H1 (cell line): Measurements from ENCODE around the gene UBE2E3. TPM values are rescaled to one million over a fixed set of nuclear protein-coding genes. Genes with fewer than 3 reads are reported as not detected.

Experiments used
- CTCF ChIA-PET: fragments of 300-600 bp; sonication (Branson Sonifier 250); formaldehyde crosslinking; loops from one replicate; lab custom pipeline; 2021; ENCODE audit not compliant: partially characterized antibody; lab: Charles Lee
- POLR2A ChIA-PET: fragments of 300-600 bp; sonication (Branson Sonifier 250); formaldehyde crosslinking; loops from one replicate; lab custom pipeline; 2021; ENCODE audit warnings: inconsistent platforms; ENCODE audit not compliant: partially characterized antibody; lab: Charles Lee
- DNase-seq, 2 experiments: peaks; one replicate each; pipeline versions ENCODE4 v3.0.0 to v3.0.0-alpha.2; 2010 to 2022; ENCODE audit warnings: low spot score in 2 of 2, low read depth in 1 of 2, mixed read lengths in 1 of 2
- FAIRE-seq: peaks from 2 replicates; lab custom pipeline; 2011; peaks lifted over from hg19 to GRCh38; lab: Jason Lieb, UNC
- H2AFZ ChIP-seq: 2 replicates; pipeline ENCODE4 v1.8.1; 2012; ENCODE audit warnings: low read length, inconsistent platforms
- H2AK5ac ChIP-seq: 2 replicates; pipeline ENCODE4 v1.6.1; 2013; ENCODE audit warnings: low read depth, low read length
- H2BK120ac ChIP-seq: replicated peaks from 2 replicates; pipeline ENCODE3; 2013; ENCODE audit warnings: low read depth, low read length, inconsistent platforms
- H2BK12ac ChIP-seq: 2 replicates; pipeline ENCODE4 v1.6.1; 2013; ENCODE audit warnings: low read depth, low read length
- H2BK15ac ChIP-seq: 2 replicates; pipeline ENCODE4 v1.6.1; 2013; ENCODE audit warnings: low read length
- H2BK20ac ChIP-seq: 2 replicates; pipeline ENCODE4 v1.6.1; 2013; ENCODE audit warnings: low read length
- H2BK5ac ChIP-seq: 2 replicates; pipeline ENCODE4 v1.6.1; 2013; ENCODE audit warnings: low read depth, low read length
- H3K14ac ChIP-seq: 2 replicates; pipeline ENCODE4 v1.6.1; 2013; ENCODE audit warnings: inconsistent platforms; ENCODE audit not compliant: insufficient read length
- H3K18ac ChIP-seq: 2 replicates; pipeline ENCODE4 v1.6.1; 2013; ENCODE audit warnings: low read length; ENCODE audit errors: extremely low read depth
- H3K23ac ChIP-seq: 2 replicates; pipeline ENCODE4 v1.6.1; 2013; ENCODE audit warnings: inconsistent platforms; ENCODE audit not compliant: insufficient read length
- H3K23me2 ChIP-seq: 2 replicates; pipeline ENCODE4 v1.6.1; 2013; ENCODE audit warnings: low read depth, low read length
- H3K27ac ChIP-seq: 2 replicates; pipeline ENCODE4 v1.6.1; 2011; ENCODE audit warnings: low read depth, low read length, inconsistent platforms
- H3K27me3 ChIP-seq, 4 experiments: replicated peaks in 1 of 4; 1 replicate in 1 of 4; 2 replicates in 3 of 4; pipeline versions ENCODE4 v1.6.1 to v1.8.1; 2011 to 2013; ENCODE audit warnings: low read length in 3 of 4, mild to moderate bottlenecking in 3 of 4, inconsistent platforms in 2 of 4, mixed read lengths in 2 of 4, moderate library complexity in 1 of 4; ENCODE audit not compliant: control insufficient read depth in 3 of 4, insufficient read depth in 3 of 4; ENCODE audit errors: extremely low read depth in 1 of 4
- H3K36me3 ChIP-seq, 4 experiments: 2 replicates each; pipeline versions ENCODE4 v1.6.1 to v1.8.1; 2011 to 2013; ENCODE audit warnings: mild to moderate bottlenecking in 4 of 4, low read length in 3 of 4, moderate library complexity in 2 of 4, control low read depth in 1 of 4, inconsistent platforms in 1 of 4; ENCODE audit not compliant: insufficient read depth in 4 of 4, control insufficient read depth in 2 of 4
- H3K4ac ChIP-seq: replicated peaks from 2 replicates; pipeline ENCODE3; 2013; ENCODE audit warnings: low read length, low read depth, mixed read lengths, inconsistent platforms; ENCODE audit not compliant: insufficient read length
- H3K4me1 ChIP-seq, 4 experiments: replicated peaks in 1 of 4; 1 replicate in 1 of 4; 2 replicates in 3 of 4; pipeline versions ENCODE4 v1.6.1 to v1.8.1; 2011 to 2013; ENCODE audit warnings: low read length in 3 of 4, inconsistent platforms in 2 of 4, mixed read lengths in 1 of 4; ENCODE audit not compliant: insufficient read depth in 4 of 4, control insufficient read depth in 3 of 4
- H3K4me2 ChIP-seq, 2 experiments: 2 replicates each; pipeline versions ENCODE4 v1.6.1 to v1.8.1; 2011 to 2013; ENCODE audit warnings: low read depth in 2 of 2, low read length in 2 of 2, control low read depth in 1 of 2, inconsistent platforms in 1 of 2, mild to moderate bottlenecking in 1 of 2; ENCODE audit not compliant: insufficient read depth in 1 of 2
- H3K4me3 ChIP-seq, 4 experiments: fragments of 200-600, 300-600 bp in 1 of 4; sonication (generic), shearing (Covaris generic), sonication (Bioruptor Twin) in 1 of 4; 2 replicates each; pipeline versions ENCODE4 v1.5.1 to v1.8.1; 2011 to 2016; ENCODE audit warnings: low read length in 4 of 4, low read depth in 3 of 4, control low read depth in 2 of 4, inconsistent platforms in 2 of 4, mild to moderate bottlenecking in 2 of 4, mixed read lengths in 1 of 4, moderate library complexity in 1 of 4; ENCODE audit not compliant: insufficient read depth in 2 of 4; ENCODE audit errors: extremely low read depth in 1 of 4
- H3K56ac ChIP-seq: replicated peaks from 2 replicates; pipeline ENCODE3; 2013; ENCODE audit warnings: low read depth, mild to moderate bottlenecking, mixed read lengths, low read length, inconsistent platforms; ENCODE audit not compliant: insufficient read length
- H3K79me1 ChIP-seq: 2 replicates; pipeline ENCODE4 v1.6.1; 2013; ENCODE audit warnings: low read depth, low read length, control low read depth
- H3K79me2 ChIP-seq, 2 experiments: 2 replicates each; pipeline versions ENCODE4 v1.6.1 to v1.8.1; 2012 to 2013; ENCODE audit warnings: low read length in 2 of 2, mild to moderate bottlenecking in 2 of 2, inconsistent platforms in 1 of 2; ENCODE audit not compliant: insufficient read depth in 2 of 2, control insufficient read depth in 1 of 2
- H3K9ac ChIP-seq, 4 experiments: replicated peaks in 1 of 4; 1 replicate in 1 of 4; 2 replicates in 3 of 4; pipeline versions ENCODE4 v1.6.1 to v1.8.1; 2011 to 2013; ENCODE audit warnings: low read depth in 3 of 4, low read length in 3 of 4, control low read depth in 2 of 4, mild to moderate bottlenecking in 2 of 4, moderate library complexity in 2 of 4, inconsistent platforms in 1 of 4; ENCODE audit errors: extremely low read depth in 1 of 4
- H3K9me3 ChIP-seq, 2 experiments: 2 replicates each; pipeline versions ENCODE4 v1.6.1 to v1.8.1; 2012 to 2013; ENCODE audit warnings: mild to moderate bottlenecking in 2 of 2, moderate library complexity in 2 of 2, control low read depth in 1 of 2, inconsistent platforms in 1 of 2, low read depth in 1 of 2, low read length in 1 of 2, mixed read lengths in 1 of 2; ENCODE audit not compliant: insufficient read depth in 2 of 2
- H4K20me1 ChIP-seq, 2 experiments: replicated peaks in 1 of 2; 2 replicates each; pipeline versions ENCODE3 to v1.8.1; 2011 to 2013; ENCODE audit warnings: inconsistent platforms in 2 of 2, low read length in 2 of 2, mild to moderate bottlenecking in 1 of 2; ENCODE audit not compliant: insufficient read depth in 2 of 2, control insufficient read depth in 1 of 2
- H4K5ac ChIP-seq: 2 replicates; pipeline ENCODE4 v1.6.1; 2013; ENCODE audit warnings: low read length, low read depth, mixed read lengths, inconsistent platforms; ENCODE audit not compliant: insufficient read length
- H4K8ac ChIP-seq: 2 replicates; pipeline ENCODE4 v1.8.0; 2013; ENCODE audit warnings: mild to moderate bottlenecking, moderate library complexity, low read length, inconsistent platforms; ENCODE audit not compliant: insufficient read depth; ENCODE audit errors: extremely low read depth
- H4K91ac ChIP-seq: replicated peaks from 2 replicates; pipeline ENCODE3; 2013; ENCODE audit warnings: low read length, mixed read lengths, inconsistent platforms; ENCODE audit not compliant: insufficient read length
- ASH2L ChIP-seq: fragments of 200-600, 300-600 bp; sonication (generic); IDR thresholded peaks from one replicate; pipeline ENCODE4 v1.7.1; 2017; ENCODE audit warnings: low read length
- BCL11A ChIP-seq, 2 experiments: IDR thresholded peaks; one replicate each; pipeline ENCODE4 v1.6.1; 2011; ENCODE audit warnings: low read depth in 2 of 2, low read length in 2 of 2, mild to moderate bottlenecking in 2 of 2
- HDAC2 ChIP-seq, 2 experiments: fragments of 300-600 bp in 1 of 2; sonication (generic) in 1 of 2; IDR thresholded peaks; 2 replicates each; pipeline ENCODE4 v1.6.1; 2011 to 2012; ENCODE audit warnings: low read depth in 2 of 2, low read length in 2 of 2, mild to moderate bottlenecking in 2 of 2, moderate library complexity in 2 of 2, borderline replicate concordance in 1 of 2, inconsistent platforms in 1 of 2
- JUND ChIP-seq: IDR thresholded peaks from 2 replicates; pipeline ENCODE4 v1.6.1; 2011; ENCODE audit warnings: mild to moderate bottlenecking, improper control_type of control experiment, low read length
- NRF1 ChIP-seq: IDR thresholded peaks from 2 replicates; pipeline ENCODE4 v1.6.1; 2011; ENCODE audit warnings: mild to moderate bottlenecking, low read depth, low read length, improper control_type of control experiment
- POLR2A ChIP-seq, 2 experiments: IDR thresholded peaks; 1 replicate in 1 of 2; 2 replicates in 1 of 2; pipeline ENCODE4 v1.6.1; 2011; ENCODE audit warnings: low read depth in 2 of 2, low read length in 2 of 2, mild to moderate bottlenecking in 2 of 2; ENCODE audit errors: control extremely low read depth in 1 of 2
- RXRA ChIP-seq: IDR thresholded peaks from 2 replicates; pipeline ENCODE4 v1.6.1; 2011; ENCODE audit warnings: low read depth, mild to moderate bottlenecking, low read length, moderate library complexity; ENCODE audit not compliant: insufficient read depth
- SAP30 ChIP-seq: fragments of 300-600 bp; sonication (generic); IDR thresholded peaks from 2 replicates; pipeline ENCODE4 v1.7.1; 2012; ENCODE audit warnings: low read length, moderate library complexity, mild to moderate bottlenecking, inconsistent platforms; ENCODE audit not compliant: insufficient read depth, insufficient replicate concordance
- SIN3A ChIP-seq, 2 experiments: IDR thresholded peaks in 1 of 2; conservative IDR thresholded peaks in 1 of 2; 2 replicates each; pipeline ENCODE4 v1.6.1; 2011 to 2012; ENCODE audit warnings: low read length in 2 of 2, improper control_type of control experiment in 1 of 2, low read depth in 1 of 2, mild to moderate bottlenecking in 1 of 2
- WGBS, 2 experiments: shearing (Covaris generic) in 1 of 2; methylation state at CpG; one replicate each; pipeline versions ENCODE4 v1.1.6 to v1.1.7; 2013 to 2015; ENCODE audit warnings: low lambda C conversion rate in 2 of 2, mixed read lengths in 2 of 2, inconsistent platforms in 1 of 2, low coverage in 1 of 2, missing lambda C conversion rate in 1 of 2; ENCODE audit not compliant: insufficient replicate concordance in 2 of 2, insufficient coverage in 1 of 2, insufficient read length in 1 of 2; ENCODE audit errors: extremely low coverage in 1 of 2, missing lambda C conversion rate in 1 of 2; 5-methylcytosine and 5-hydroxymethylcytosine counted together
- polyA plus RNA-seq, 7 experiments: library from polyadenylated mRNA; depleted of rRNA in 3 of 7; stranded (reverse) in 5 of 7; unstranded in 2 of 7; fragments of >200 nt in 5 of 7; fragments of 200-250 nt in 2 of 7; gene quantifications; 1 replicate in 5 of 7; 2 replicates in 1 of 7; 4 replicates in 1 of 7; pipeline versions ENCODE4 v1.2.1 to v1.2.3, GENCODE V29; 2011 to 2013; ENCODE audit warnings: missing spikeins in 2 of 7, mixed read lengths in 2 of 7
- total RNA-seq: library from RNA; stranded (reverse); fragmentation: NEBNext Ultra II Directional; extraction: Animal tissue kit (Norgen Biotek cat#: 25700); gene quantifications from 2 replicates; pipeline ENCODE4 v1.2.1, GENCODE V29; 2021
- TF ChIP-seq, protein P1 (sequence below): IDR thresholded peaks from 2 replicates; pipeline ENCODE4 v1.6.1; 2012; ENCODE audit warnings: inconsistent platforms
- TF ChIP-seq, protein P2 (sequence below): IDR thresholded peaks from 2 replicates; pipeline ENCODE4 v1.6.1; 2012; ENCODE audit warnings: inconsistent platforms
- TF ChIP-seq, protein P3 (sequence below): IDR thresholded peaks from 2 replicates; pipeline ENCODE4 v1.6.1; 2012; ENCODE audit warnings: low read length, inconsistent platforms

The UBE2E3 gene
- total and polyA plus RNA-seq, 2 of the 8 experiments (the other 6 are each of a cell fraction or from before 2014, with no cell fraction given): 106 to 132 TPM

DNA sequence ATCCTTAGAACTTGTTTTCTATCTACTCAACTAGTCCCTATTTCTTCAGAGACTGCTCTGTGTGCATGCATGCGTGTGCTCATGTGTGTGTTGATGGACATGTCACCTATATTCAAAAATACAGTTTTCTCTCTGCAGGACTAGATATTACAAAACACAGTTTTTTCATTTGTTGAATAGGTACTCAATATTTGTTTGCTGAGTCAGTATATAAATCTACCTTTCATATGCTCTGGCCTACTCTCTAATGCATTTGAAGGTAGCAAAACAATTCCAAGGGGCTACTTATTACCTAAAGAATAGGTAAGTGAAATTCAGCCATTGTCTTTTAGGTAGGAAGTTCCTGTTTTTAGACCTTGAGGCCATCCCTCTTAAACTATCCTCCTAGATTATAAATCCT lies 8.6 kb upstream of the UBE2E3 start:
- Histone ChIP-seq H2BK20ac (no peak overlapping the region), H3K4me3 (no peak overlapping the region), H4K8ac (no peak overlapping the region), H2BK15ac (no peak overlapping the region), H3K4me1 (no peaks in the 10 kb centered on the region), H3K56ac (no peak overlapping the region), H3K4ac (no peak overlapping the region), H3K23ac (no peak overlapping the region), H2AK5ac (no peak overlapping the region), H3K79me1 (no peaks in the 10 kb centered on the region), H3K4me2 (no peak overlapping the region), H3K27ac (no peak overlapping the region), H2BK12ac (no peak overlapping the region), H3K79me2 (no peaks in the 10 kb centered on the region), H2BK120ac (no peak overlapping the region), H2AFZ (no peak overlapping the region), H3K27me3 (no peaks in the 10 kb centered on the region), H4K20me1 (no peaks in the 10 kb centered on the region), H3K9ac (no peak overlapping the region), H3K18ac (no peak overlapping the region), H4K5ac (no peak overlapping the region), H3K9me3 (no peaks in the 10 kb centered on the region), H3K23me2 (no peaks in the 10 kb centered on the region), H2BK5ac (no peak overlapping the region), H3K14ac (no peak overlapping the region), H4K91ac (no peak overlapping the region), H3K36me3 (no peaks in the 10 kb centered on the region)
- DNase-seq (no peak), FAIRE-seq (no peak)
- 97% methylated on average over 1 of the region's 1 CpG; no CpG with 5 or more reads in 1 of the 2 experiments for WGBS, 2 experiments
- ChIA-PET POLR2A (no interaction called here), CTCF (no interaction called here)
- TF ChIP-seq NRF1: no peak
- TF ChIP-seq ASH2L: no peak
- TF ChIP-seq, protein P1, sequence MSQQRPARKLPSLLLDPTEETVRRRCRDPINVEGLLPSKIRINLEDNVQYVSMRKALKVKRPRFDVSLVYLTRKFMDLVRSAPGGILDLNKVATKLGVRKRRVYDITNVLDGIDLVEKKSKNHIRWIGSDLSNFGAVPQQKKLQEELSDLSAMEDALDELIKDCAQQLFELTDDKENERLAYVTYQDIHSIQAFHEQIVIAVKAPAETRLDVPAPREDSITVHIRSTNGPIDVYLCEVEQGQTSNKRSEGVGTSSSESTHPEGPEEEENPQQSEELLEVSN: no peak
- TF ChIP-seq SIN3A (conservative IDR thresholded peaks at IDR 0.05 in 1 of 2, IDR thresholded peaks at IDR 0.05 in 1 of 2; ENCODE audit: low read depth in 1 of 2, low read length in 2 of 2): no peak
- no peak for TF ChIP-seq BCL11A (IDR thresholded peaks at IDR 0.05; ENCODE audit: low read depth in 2 of 2, low read length in 2 of 2)
- TF ChIP-seq HDAC2 (IDR thresholded peaks at IDR 0.05; ENCODE audit: borderline replicate concordance in 1 of 2, low read depth in 2 of 2, low read length in 2 of 2): no peak
- TF ChIP-seq SAP30: no peak
- TF ChIP-seq, protein P2, sequence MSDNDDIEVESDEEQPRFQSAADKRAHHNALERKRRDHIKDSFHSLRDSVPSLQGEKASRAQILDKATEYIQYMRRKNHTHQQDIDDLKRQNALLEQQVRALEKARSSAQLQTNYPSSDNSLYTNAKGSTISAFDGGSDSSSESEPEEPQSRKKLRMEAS: no peak
- no peak for TF ChIP-seq RXRA
- TF ChIP-seq, protein P3, sequence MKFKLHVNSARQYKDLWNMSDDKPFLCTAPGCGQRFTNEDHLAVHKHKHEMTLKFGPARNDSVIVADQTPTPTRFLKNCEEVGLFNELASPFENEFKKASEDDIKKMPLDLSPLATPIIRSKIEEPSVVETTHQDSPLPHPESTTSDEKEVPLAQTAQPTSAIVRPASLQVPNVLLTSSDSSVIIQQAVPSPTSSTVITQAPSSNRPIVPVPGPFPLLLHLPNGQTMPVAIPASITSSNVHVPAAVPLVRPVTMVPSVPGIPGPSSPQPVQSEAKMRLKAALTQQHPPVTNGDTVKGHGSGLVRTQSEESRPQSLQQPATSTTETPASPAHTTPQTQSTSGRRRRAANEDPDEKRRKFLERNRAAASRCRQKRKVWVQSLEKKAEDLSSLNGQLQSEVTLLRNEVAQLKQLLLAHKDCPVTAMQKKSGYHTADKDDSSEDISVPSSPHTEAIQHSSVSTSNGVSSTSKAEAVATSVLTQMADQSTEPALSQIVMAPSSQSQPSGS: no peak
- no peak for TF ChIP-seq JUND
- no peak for TF ChIP-seq POLR2A (IDR thresholded peaks at IDR 0.05; ENCODE audit: control extremely low read depth in 1 of 2, low read depth in 2 of 2, low read length in 2 of 2)
